Fibroblast of lung (primary cell): ENCODE measurements around the gene LRRC9.

Experiments
- EZH2 ChIP-seq: IDR thresholded peaks from 2 replicates; pipeline ENCODE4 v1.5.1; 2012; ENCODE audit warnings: low read length, control low read depth, mild to moderate bottlenecking; ENCODE audit errors: missing control alignments
- TF ChIP-seq, protein P1 (sequence below), 2 donors: IDR thresholded peaks in 1 of 2; conservative IDR thresholded peaks in 1 of 2; 1 replicate in 1 of 2; 2 replicates in 1 of 2; pipeline ENCODE4 v1.5.1; 2011 to 2012; ENCODE audit warnings: low read length in 2 of 2, control low read depth in 1 of 2, inconsistent platforms in 1 of 2, low read depth in 1 of 2, mild to moderate bottlenecking in 1 of 2

DNA sequence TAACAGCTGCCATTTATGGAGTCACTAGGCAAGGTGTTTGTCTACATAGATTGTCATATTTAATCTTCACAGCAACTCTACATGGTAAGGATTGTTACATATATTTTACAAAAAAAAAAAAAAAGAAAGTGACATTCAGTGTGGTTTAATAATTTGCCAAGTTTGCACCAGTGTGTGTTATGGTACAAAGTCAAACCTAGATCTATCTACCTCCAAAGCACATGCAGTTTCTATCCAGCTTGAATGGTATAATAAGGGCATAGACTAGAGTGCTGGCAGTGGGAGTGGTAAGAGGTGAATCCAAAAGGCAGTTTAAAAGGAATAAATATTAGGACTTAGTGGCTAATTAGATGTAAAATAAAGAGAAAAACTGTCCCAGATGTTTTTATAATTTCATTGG, 105.6 kb downstream of the LRRC9 start:
- TF ChIP-seq, protein P1, sequence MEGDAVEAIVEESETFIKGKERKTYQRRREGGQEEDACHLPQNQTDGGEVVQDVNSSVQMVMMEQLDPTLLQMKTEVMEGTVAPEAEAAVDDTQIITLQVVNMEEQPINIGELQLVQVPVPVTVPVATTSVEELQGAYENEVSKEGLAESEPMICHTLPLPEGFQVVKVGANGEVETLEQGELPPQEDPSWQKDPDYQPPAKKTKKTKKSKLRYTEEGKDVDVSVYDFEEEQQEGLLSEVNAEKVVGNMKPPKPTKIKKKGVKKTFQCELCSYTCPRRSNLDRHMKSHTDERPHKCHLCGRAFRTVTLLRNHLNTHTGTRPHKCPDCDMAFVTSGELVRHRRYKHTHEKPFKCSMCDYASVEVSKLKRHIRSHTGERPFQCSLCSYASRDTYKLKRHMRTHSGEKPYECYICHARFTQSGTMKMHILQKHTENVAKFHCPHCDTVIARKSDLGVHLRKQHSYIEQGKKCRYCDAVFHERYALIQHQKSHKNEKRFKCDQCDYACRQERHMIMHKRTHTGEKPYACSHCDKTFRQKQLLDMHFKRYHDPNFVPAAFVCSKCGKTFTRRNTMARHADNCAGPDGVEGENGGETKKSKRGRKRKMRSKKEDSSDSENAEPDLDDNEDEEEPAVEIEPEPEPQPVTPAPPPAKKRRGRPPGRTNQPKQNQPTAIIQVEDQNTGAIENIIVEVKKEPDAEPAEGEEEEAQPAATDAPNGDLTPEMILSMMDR (conservative IDR thresholded peaks at IDR 0.05 in 1 of 2, IDR thresholded peaks at IDR 0.05 in 1 of 2; ENCODE audit: low read depth in 1 of 2, low read length in 2 of 2) = no peak
- TF ChIP-seq EZH2 = no peak
